ENCODE results near the gene GJA4.
A peak's percentile ranks its signal among the peaks of the same experiment; 100 is the strongest.
"Not testable (repeated sequence)": the region's sequence is repeated elsewhere in the genome, so short reads cannot be mapped to it uniquely, and the experiment has no call there.

The GJA4 gene

GRCh38 chr1:34792424-34792823 lies 375 bp upstream of the GJA4 start:
- DNase-seq (ENCODE audit: low read depth): no peak

- no peak for DNase-seq (ENCODE audit: low read depth)
These were observed 1.4 kb downstream of the GJA4 start for GRCh38 chr1:34794001-34794789.

- DNase-seq (ENCODE audit: low read depth): no peak
These were observed 2.0 kb downstream of the GJA4 start for GRCh38 chr1:34794790-34795180.

- DNase-seq (ENCODE audit: low read depth): no peak
These were observed 3.1 kb downstream of the GJA4 start for GRCh38 chr1:34795916-34796315.

- DNase-seq (ENCODE audit: low read depth): no peak
These were observed 4.2 kb downstream of the GJA4 start for GRCh38 chr1:34796990-34797389.

GRCh38 chr1:34800214-34800613 lies 7.4 kb downstream of the GJA4 start:
- DNase-seq (ENCODE audit: low read depth): no peak

- DNase-seq (ENCODE audit: low read depth): no peak
These were observed 11.0 kb downstream of the GJA4 start for GRCh38 chr1:34803770-34804169.

GRCh38 chr1:34806396-34806795 lies 13.6 kb downstream of the GJA4 start:
- DNase-seq (ENCODE audit: low read depth): peak; percentile 18

- DNase-seq (ENCODE audit: low read depth): no peak
These were observed 15.4 kb downstream of the GJA4 start for GRCh38 chr1:34808051-34808810.

GRCh38 chr1:34810781-34811180 lies 18.0 kb downstream of the GJA4 start:
- not testable (repeated sequence) for DNase-seq (ENCODE audit: low read depth)

- DNase-seq (ENCODE audit: low read depth): no peak
These were observed 23.5 kb downstream of the GJA4 start for GRCh38 chr1:34816332-34816731.

- DNase-seq (ENCODE audit: low read depth): no peak
These were observed 24.0 kb downstream of the GJA4 start for GRCh38 chr1:34816778-34817177.

- not testable (repeated sequence) for DNase-seq (ENCODE audit: low read depth)
These were observed 26.1 kb downstream of the GJA4 start for GRCh38 chr1:34818862-34819261.

GRCh38 chr1:34822202-34822601 lies 29.4 kb downstream of the GJA4 start:
- DNase-seq (ENCODE audit: low read depth): no peak

- no peak for DNase-seq (ENCODE audit: low read depth)
These were observed 32.1 kb downstream of the GJA4 start for GRCh38 chr1:34824817-34825454.

GRCh38 chr1:34825455-34826091 lies 32.8 kb downstream of the GJA4 start:
- no peak for DNase-seq (ENCODE audit: low read depth)

GRCh38 chr1:34827341-34827941 lies 34.6 kb downstream of the GJA4 start:
- DNase-seq (ENCODE audit: low read depth): no peak

- DNase-seq (ENCODE audit: low read depth): no peak
These were observed 35.8 kb downstream of the GJA4 start for GRCh38 chr1:34828611-34829010.

- DNase-seq (ENCODE audit: low read depth): peak; percentile 3
These were observed 36.5 kb downstream of the GJA4 start for GRCh38 chr1:34829250-34829649.

- no peak for DNase-seq (ENCODE audit: low read depth)
These were observed 39.0 kb downstream of the GJA4 start for GRCh38 chr1:34831721-34832246.

GRCh38 chr1:34833711-34834110 lies 40.9 kb downstream of the GJA4 start:
- DNase-seq (ENCODE audit: low read depth): no peak

All from GM04504 (cell line).